Endothelial cell of umbilical vein (primary cell): ENCODE results near the gene FSHB. TPM values are rescaled to one million over a fixed set of nuclear protein-coding genes. Genes with fewer than 3 reads are reported as not detected.

ENCODE experiments used
- BruUV-seq: library from RNA; stranded (reverse); fragments of 400-500 nt; replicated peaks from 2 replicates; lab custom pipeline; 2021; lab: Mats Ljungman, UMichigan
- CTCF ChIA-PET: fragments of 300-600, 350-600 bp; sonication (Branson Sonifier 250); formaldehyde crosslinking; loops from one replicate; lab custom pipeline; 2021; ENCODE audit warnings: antibody characterized with exemption, inconsistent platforms; lab: Charles Lee
- POLR2A ChIA-PET: fragments of 300-600, 350-600 bp; sonication (Branson Sonifier 250); formaldehyde crosslinking; loops from one replicate; lab custom pipeline; 2021; ENCODE audit warnings: antibody characterized with exemption, inconsistent platforms; lab: Charles Lee
- DNase-seq: peaks from one replicate; pipeline ENCODE4 v3.0.0-alpha.2; 2011; ENCODE audit warnings: low read depth, low spot score
- FAIRE-seq: peaks from 2 replicates; lab custom pipeline; 2011; peaks lifted over from hg19 to GRCh38; lab: Jason Lieb, UNC
- H2AFZ ChIP-seq: 2 replicates; pipeline ENCODE4 v1.6.0; 2012; ENCODE audit warnings: low read depth, low read length, control low read depth, inconsistent platforms
- H3K27ac ChIP-seq: 2 replicates; pipeline ENCODE4 v1.5.1; 2011; ENCODE audit warnings: low read depth, mild to moderate bottlenecking, control low read depth, low read length, moderate library complexity; ENCODE audit not compliant: insufficient read depth
- H3K27me3 ChIP-seq, 2 experiments: 2 replicates each; pipeline versions ENCODE4 v1.6.0 to v1.6.1; 2011; ENCODE audit warnings: low read length in 2 of 2, mixed read lengths in 1 of 2; ENCODE audit not compliant: control insufficient read depth in 2 of 2, insufficient read depth in 2 of 2
- H3K36me3 ChIP-seq, 2 experiments: 2 replicates in 1 of 2; 3 replicates in 1 of 2; pipeline ENCODE4 v1.5.1; 2011; ENCODE audit warnings: low read length in 2 of 2, mild to moderate bottlenecking in 1 of 2, moderate library complexity in 1 of 2; ENCODE audit not compliant: control insufficient read depth in 2 of 2, insufficient read depth in 2 of 2; ENCODE audit errors: extremely low read depth in 1 of 2
- H3K4me1 ChIP-seq: 3 replicates; pipeline ENCODE4 v1.5.1; 2011; ENCODE audit warnings: mild to moderate bottlenecking, low read length; ENCODE audit not compliant: control insufficient read depth, insufficient read depth; ENCODE audit errors: extremely low read depth
- H3K4me2 ChIP-seq: 2 replicates; pipeline ENCODE4 v1.6.1; 2011; ENCODE audit warnings: low read length, control low read depth, mixed read lengths; ENCODE audit not compliant: insufficient read depth
- H3K4me3 ChIP-seq, 3 experiments: fragments of 200-600 bp in 1 of 3; sonication (generic), shearing (Covaris generic) in 1 of 3; replicated peaks in 1 of 3; 2 replicates each; pipeline ENCODE4 v1.5.1; 2011 to 2016; ENCODE audit warnings: control low read depth in 3 of 3, low read length in 3 of 3, mild to moderate bottlenecking in 2 of 3, inconsistent platforms in 1 of 3, low read depth in 1 of 3, moderate library complexity in 1 of 3; ENCODE audit not compliant: insufficient read depth in 1 of 3
- H3K79me2 ChIP-seq: 2 replicates; pipeline ENCODE4 v1.6.0; 2012; ENCODE audit warnings: low read length, inconsistent platforms; ENCODE audit not compliant: control insufficient read depth, insufficient read depth
- H3K9ac ChIP-seq: replicated peaks from 2 replicates; pipeline ENCODE3; 2011; ENCODE audit warnings: low read length, control low read depth; ENCODE audit not compliant: insufficient read depth; ENCODE audit errors: extremely low read depth
- H3K9me1 ChIP-seq: replicated peaks from 3 replicates; pipeline ENCODE4 v1.6.0; 2011; ENCODE audit warnings: mild to moderate bottlenecking, low read length; ENCODE audit not compliant: control insufficient read depth, insufficient read depth; ENCODE audit errors: extremely low read depth
- H3K9me3 ChIP-seq: replicated peaks from 2 replicates; pipeline ENCODE4 v1.5.1; 2012; ENCODE audit warnings: low read length, inconsistent platforms; ENCODE audit not compliant: control insufficient read depth, insufficient read depth
- H4K20me1 ChIP-seq: replicated peaks from 2 replicates; pipeline ENCODE3; 2011; ENCODE audit warnings: mild to moderate bottlenecking, low read length; ENCODE audit not compliant: control insufficient read depth, insufficient read depth; ENCODE audit errors: extremely low read depth
- EZH2 ChIP-seq: IDR thresholded peaks from 2 replicates; pipeline ENCODE4 v1.6.1; 2012; ENCODE audit warnings: borderline replicate concordance, low read depth, mild to moderate bottlenecking, moderate library complexity, low read length, inconsistent platforms; ENCODE audit not compliant: severe bottlenecking
- FOS ChIP-seq: IDR thresholded peaks from 2 replicates; pipeline ENCODE4 v1.6.1; 2011; ENCODE audit warnings: mild to moderate bottlenecking, low read length, moderate library complexity, borderline replicate concordance; ENCODE audit not compliant: insufficient read depth
- GATA2 ChIP-seq: IDR thresholded peaks from 2 replicates; pipeline ENCODE4 v1.7.0; 2011; ENCODE audit warnings: low read depth, mild to moderate bottlenecking, moderate library complexity, mixed read lengths, low read length; ENCODE audit not compliant: insufficient read length, insufficient read depth
- POLR2A ChIP-seq: IDR thresholded peaks from 2 replicates; pipeline ENCODE4 v1.6.1; 2012; ENCODE audit warnings: low read depth, mild to moderate bottlenecking, control low read depth, low read length
- POLR2AphosphoS5 ChIP-seq: IDR thresholded peaks from 2 replicates; pipeline ENCODE4 v1.6.1; 2012; ENCODE audit warnings: low read depth, mild to moderate bottlenecking, control low read depth, low read length, moderate library complexity; ENCODE audit not compliant: insufficient read depth
- dilution Hi-C: fragments of 300-500 bp; cut with MboI; formaldehyde crosslinking; loops from one replicate; pipeline ENCODE4 v1.15.0; 2019; ENCODE audit warnings: low sequenced_read_pairs; ENCODE audit not compliant: extremely low pct_ligation_motif_present
- intact Hi-C: fragments of 100-400 bp; cut with micrococcal nuclease; formaldehyde crosslinking; loops from one replicate; pipeline ENCODE4 v1.10.0; 2022
- polyA plus RNA-seq, 4 experiments: library from polyadenylated mRNA; depleted of rRNA in 3 of 4; stranded (reverse) in 3 of 4; unstranded in 1 of 4; fragments of >200 nt; gene quantifications; 2 replicates each; pipeline versions ENCODE4 v1.2.1 to v1.2.3, GENCODE V29; 2011 to 2012; ENCODE audit warnings: missing spikeins in 1 of 4
- total RNA-seq: library from RNA; stranded (reverse); gene quantifications from 2 replicates; pipeline ENCODE4 v1.2.3, GENCODE V29; 2021
- TF ChIP-seq, protein P1 (sequence below), 2 donors: IDR thresholded peaks; 1 replicate in 1 of 2; 2 replicates in 1 of 2; pipeline ENCODE4 v1.5.1; 2011; ENCODE audit warnings: low read length in 2 of 2, mild to moderate bottlenecking in 2 of 2, moderate library complexity in 2 of 2, control low read depth in 1 of 2, inconsistent platforms in 1 of 2, low read depth in 1 of 2; ENCODE audit not compliant: insufficient read depth in 1 of 2; ENCODE audit errors: extremely low read depth in 1 of 2

The FSHB gene
- total and polyA plus RNA-seq, 2 donors (not counting 3 experiments of a cell fraction or from before 2014, with no cell fraction given) = not detected

DNA sequence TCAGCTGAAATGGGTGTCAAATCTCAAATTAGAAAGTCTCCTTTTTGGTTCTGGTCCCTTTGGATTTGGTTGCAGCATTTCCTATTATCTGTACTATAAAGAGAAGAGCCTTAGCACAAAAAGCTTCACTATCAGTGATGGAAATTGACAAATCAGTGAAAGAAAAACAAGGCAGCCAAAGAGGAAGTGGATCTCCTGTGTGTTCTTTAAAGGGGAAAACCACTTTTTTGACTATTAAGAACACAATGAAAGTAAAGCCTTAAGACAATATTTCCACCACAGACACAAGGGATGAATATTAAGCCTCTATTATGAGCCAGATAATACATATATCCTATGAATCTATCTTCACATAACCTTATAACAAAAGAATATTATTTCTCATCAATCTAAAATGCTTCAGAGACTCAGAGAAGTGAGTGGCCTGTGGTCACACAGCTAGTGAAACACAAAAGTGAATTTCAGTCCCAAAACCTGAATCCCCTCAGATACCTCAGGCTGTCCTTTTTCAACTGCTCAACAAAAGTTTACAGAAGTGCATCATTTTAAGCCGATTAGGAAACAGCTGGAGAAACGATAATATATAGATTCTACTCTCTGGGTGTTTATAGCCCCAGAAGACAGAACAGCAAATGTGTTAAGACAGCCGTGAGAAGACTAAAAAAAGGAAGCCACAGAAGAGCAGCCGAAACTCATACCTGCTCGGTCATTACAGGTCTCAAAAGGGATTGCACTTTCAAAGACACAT lies 24.4 kb upstream of the FSHB start:
- FAIRE-seq = no peak
- CTCF ChIA-PET = no interaction called here

More for the DNA sequence above, 24.4 kb upstream of the FSHB start:
- TF ChIP-seq EZH2 (no peak), GATA2 (no peak), FOS (no peak), POLR2A (no peak), POLR2AphosphoS5 (no peak)
- TF ChIP-seq, protein P1, sequence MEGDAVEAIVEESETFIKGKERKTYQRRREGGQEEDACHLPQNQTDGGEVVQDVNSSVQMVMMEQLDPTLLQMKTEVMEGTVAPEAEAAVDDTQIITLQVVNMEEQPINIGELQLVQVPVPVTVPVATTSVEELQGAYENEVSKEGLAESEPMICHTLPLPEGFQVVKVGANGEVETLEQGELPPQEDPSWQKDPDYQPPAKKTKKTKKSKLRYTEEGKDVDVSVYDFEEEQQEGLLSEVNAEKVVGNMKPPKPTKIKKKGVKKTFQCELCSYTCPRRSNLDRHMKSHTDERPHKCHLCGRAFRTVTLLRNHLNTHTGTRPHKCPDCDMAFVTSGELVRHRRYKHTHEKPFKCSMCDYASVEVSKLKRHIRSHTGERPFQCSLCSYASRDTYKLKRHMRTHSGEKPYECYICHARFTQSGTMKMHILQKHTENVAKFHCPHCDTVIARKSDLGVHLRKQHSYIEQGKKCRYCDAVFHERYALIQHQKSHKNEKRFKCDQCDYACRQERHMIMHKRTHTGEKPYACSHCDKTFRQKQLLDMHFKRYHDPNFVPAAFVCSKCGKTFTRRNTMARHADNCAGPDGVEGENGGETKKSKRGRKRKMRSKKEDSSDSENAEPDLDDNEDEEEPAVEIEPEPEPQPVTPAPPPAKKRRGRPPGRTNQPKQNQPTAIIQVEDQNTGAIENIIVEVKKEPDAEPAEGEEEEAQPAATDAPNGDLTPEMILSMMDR (IDR thresholded peaks at IDR 0.05; ENCODE audit: extremely low read depth in 1 of 2, insufficient read depth in 1 of 2, low read depth in 1 of 2, low read length in 2 of 2) = no peak
- Histone ChIP-seq H3K9me3 (no peaks in the 10 kb centered on the region), H3K9me1 (no peaks in the 10 kb centered on the region), H3K9ac (no peak overlapping the region), H3K4me1 (no peaks in the 10 kb centered on the region), H3K27me3 (no peaks in the 10 kb centered on the region), H3K79me2 (no peaks in the 10 kb centered on the region), H4K20me1 (no peaks in the 10 kb centered on the region), H3K4me3 (no peak overlapping the region), H3K4me2 (no peak overlapping the region), H2AFZ (no peak overlapping the region), H3K36me3 (no peaks in the 10 kb centered on the region), H3K27ac (no peak overlapping the region)
- no peak for DNase-seq
- no TSS peak for BruUV-seq
- POLR2A ChIA-PET = no interaction called here
- dilution Hi-C loops = no loop called here
- intact Hi-C loops = no loop called here
